HG03108 (cell line): ENCODE measurements around the gene PRKG1.

Experiments used
- ATAC-seq: cut with Tn5 transposase; IDR thresholded peaks from one replicate; pipeline ENCODE4 v1.9.1; 2021; ENCODE audit warnings: moderate library complexity; ENCODE audit not compliant: unreplicated experiment

PRKG1 gene

GRCh38 chr10:51074238-51075028, at the start of gene PRKG1:
Gene PRKG1 (plus strand): TSS chr10:51074487.
- no peak for ATAC-seq

- no peak for ATAC-seq
Measured at GRCh38 chr10:51028420-51028819, 45.9 kb upstream of the PRKG1 start.

- no peak for ATAC-seq
Measured at GRCh38 chr10:51029172-51029641, 45.1 kb upstream of the PRKG1 start.

- no peak for ATAC-seq
Measured at GRCh38 chr10:51030480-51030879, 43.8 kb upstream of the PRKG1 start.

- no peak for ATAC-seq
Measured at GRCh38 chr10:51031950-51032349, 42.3 kb upstream of the PRKG1 start.

- ATAC-seq = no peak
Measured at GRCh38 chr10:51034769-51035168, 39.5 kb upstream of the PRKG1 start.

- no peak for ATAC-seq
Measured at GRCh38 chr10:51035344-51035743, 38.9 kb upstream of the PRKG1 start.

- no peak for ATAC-seq
Measured at GRCh38 chr10:51045871-51046270, 28.4 kb upstream of the PRKG1 start.

- ATAC-seq = no peak
Measured at GRCh38 chr10:51046654-51047053, 27.6 kb upstream of the PRKG1 start.

- no peak for ATAC-seq
Measured at GRCh38 chr10:51047857-51048256, 26.4 kb upstream of the PRKG1 start.

- ATAC-seq = no peak
Measured at GRCh38 chr10:51048792-51049191, 25.5 kb upstream of the PRKG1 start.

- ATAC-seq = no peak
Measured at GRCh38 chr10:51052163-51052562, 22.1 kb upstream of the PRKG1 start.

GRCh38 chr10:51057925-51058324, 16.4 kb upstream of the PRKG1 start:
- no peak for ATAC-seq

GRCh38 chr10:51063166-51063565, 11.1 kb upstream of the PRKG1 start:
- ATAC-seq = no peak

GRCh38 chr10:51063659-51064535, 10.4 kb upstream of the PRKG1 start:
- no peak for ATAC-seq

- ATAC-seq = no peak
Measured at GRCh38 chr10:51066231-51066630, 8.1 kb upstream of the PRKG1 start.

- ATAC-seq = no peak
Measured at GRCh38 chr10:51072210-51072609, 2.1 kb upstream of the PRKG1 start.

GRCh38 chr10:51072921-51073434, 1.3 kb upstream of the PRKG1 start:
- ATAC-seq = no peak

- ATAC-seq = no peak
Measured at GRCh38 chr10:51073453-51074237, 642 bp upstream of the PRKG1 start.

GRCh38 chr10:51075043-51075872, 971 bp downstream of the PRKG1 start:
- ATAC-seq = no peak
